BJ (cell line): Measurements from ENCODE around the gene MPP3. TPM values are rescaled to one million over a fixed set of nuclear protein-coding genes. Genes with fewer than 3 reads are reported as not detected.

Source experiments
- CTCF ChIA-PET: fragments of 350-600 bp; formaldehyde crosslinking; extraction: SDS; loops from one replicate; lab custom pipeline; 2021; ENCODE audit warnings: antibody characterized with exemption, inconsistent platforms; lab: Yijun Ruan, JAX
- POLR2A ChIA-PET: fragments of 300-600 bp; sonication (Branson Sonifier 250); formaldehyde crosslinking; extraction: SDS; loops from one replicate; lab custom pipeline; 2021; ENCODE audit warnings: antibody characterized with exemption; lab: Charles Lee
- DNase-seq: peaks from one replicate; pipeline ENCODE4 v3.0.0-alpha.2; 2011; ENCODE audit warnings: low read depth
- H3K27me3 ChIP-seq: 2 replicates; pipeline ENCODE4 v1.6.0; 2011; ENCODE audit warnings: low read length; ENCODE audit not compliant: control insufficient read depth, insufficient read depth
- H3K36me3 ChIP-seq: 2 replicates; pipeline ENCODE4 v1.5.1; 2011; ENCODE audit warnings: low read length; ENCODE audit not compliant: control insufficient read depth, insufficient read depth
- H3K4me3 ChIP-seq: 2 replicates; pipeline ENCODE4 v1.5.1; 2011; ENCODE audit warnings: low read depth, mild to moderate bottlenecking, control low read depth, low read length
- CTCF ChIP-seq: IDR thresholded peaks from 2 replicates; pipeline ENCODE4 v1.5.1; 2011; ENCODE audit warnings: low read depth, mild to moderate bottlenecking, control low read depth, inconsistent platforms, low read length, moderate library complexity; ENCODE audit not compliant: insufficient read depth
- polyA plus RNA-seq: library from polyadenylated mRNA; depleted of rRNA; stranded (reverse); fragments of >200 nt; gene quantifications from 2 replicates; pipeline ENCODE4 v1.2.3, GENCODE V29; 2011

Gene MPP3
- polyA plus RNA-seq, 1 experiment: 7.9 TPM

GRCh38 chr17:43817826-43818225, 15.1 kb downstream of the MPP3 start:
- ChIA-PET POLR2A (interaction anchor here (0.7 kb wide), 1 partner anchor 24 kb away, joined by 5 read pairs; no protein-coding TSS in a partner anchor), CTCF (interaction anchor here (0.6 to 4.1 kb wide), 5 partner anchors 9 to 241 kb away, joined by 3 to 21 read pairs (median 4); partner anchors contain the start of gene CD300LG)
- no peak for TF ChIP-seq CTCF
- DNase-seq: no peak
- H3K36me3 ChIP-seq: peaks cover 16% of the 10 kb centered on the region
- no peaks in the 10 kb centered on the region for H3K27me3 ChIP-seq
- no peak overlapping the region for H3K4me3 ChIP-seq

GRCh38 chr17:43816336-43817320, 16.3 kb downstream of the MPP3 start:
- H3K27me3 ChIP-seq: no peaks in the 10 kb centered on the region
- CTCF ChIA-PET: interaction anchor here (1.1 to 4.1 kb wide), 4 partner anchors 10 to 56 kb away, joined by 3 to 21 read pairs (median 7); partner anchors contain the start of gene CD300LG
- no peak overlapping the region for H3K4me3 ChIP-seq
- H3K36me3 ChIP-seq: peaks cover 16% of the 10 kb centered on the region
- no peak for DNase-seq
- no peak for TF ChIP-seq CTCF
- POLR2A ChIA-PET: no interaction called here

GRCh38 chr17:43814714-43815113, 18.2 kb downstream of the MPP3 start:
- peaks cover 17% of the 10 kb centered on the region for H3K36me3 ChIP-seq
- H3K4me3 ChIP-seq: no peak overlapping the region
- H3K27me3 ChIP-seq: no peaks in the 10 kb centered on the region
- no peak for TF ChIP-seq CTCF
- DNase-seq: peak; percentile 53
- ChIA-PET CTCF (interaction anchor here (4.1 kb wide), 1 partner anchor 12 kb away, joined by 21 read pairs; no protein-coding TSS in a partner anchor), POLR2A (no interaction called here)

- POLR2A ChIA-PET: no interaction called here
- CTCF ChIA-PET: no interaction called here
- Histone ChIP-seq H3K36me3 (peaks cover 17% of the 10 kb centered on the region), H3K4me3 (no peak overlapping the region), H3K27me3 (no peaks in the 10 kb centered on the region)
- no peak for DNase-seq
- TF ChIP-seq CTCF: no peak
Observed at GRCh38 chr17:43814026-43814425, 18.9 kb downstream of the MPP3 start.

- CTCF ChIA-PET: interaction anchor here (0.6 kb wide), 1 partner anchor 49 kb away, joined by 3 read pairs; no protein-coding TSS in a partner anchor
- TF ChIP-seq CTCF: no peak
- peaks cover 17% of the 10 kb centered on the region for H3K36me3 ChIP-seq
- H3K4me3 ChIP-seq: no peak overlapping the region
- DNase-seq: no peak
- no peaks in the 10 kb centered on the region for H3K27me3 ChIP-seq
- POLR2A ChIA-PET: no interaction called here
Observed at GRCh38 chr17:43813386-43813785, 19.6 kb downstream of the MPP3 start.
